KMS-11 (cell line): Measurements from ENCODE around the gene SLC6A6.

Experiments used
- H2AFZ ChIP-seq: fragments of 200-600 bp; sonication (generic); 2 replicates; pipeline ENCODE4 v1.6.1; 2016; ENCODE audit warnings: antibody characterized with exemption, mixed run types, low read depth
- H3K27ac ChIP-seq: fragments of 200-600 bp; sonication (generic); 2 replicates; pipeline ENCODE4 v1.6.1; 2016; ENCODE audit warnings: mild to moderate bottlenecking, mixed run types
- H3K27me3 ChIP-seq: fragments of 200-600 bp; sonication (generic); 2 replicates; pipeline ENCODE4 v1.6.1; 2017; ENCODE audit warnings: mild to moderate bottlenecking, low read depth, mixed run types, moderate library complexity; ENCODE audit not compliant: insufficient read depth
- H3K36me3 ChIP-seq: fragments of 200-600 bp; sonication (generic); 2 replicates; pipeline ENCODE4 v1.6.1; 2017; ENCODE audit warnings: mild to moderate bottlenecking, mixed run types; ENCODE audit not compliant: insufficient read depth
- H3K4me1 ChIP-seq: fragments of 200-600 bp; sonication (generic); 2 replicates; pipeline ENCODE4 v1.6.1; 2016; ENCODE audit warnings: mild to moderate bottlenecking, low read depth, mixed run types; ENCODE audit not compliant: poor library complexity, severe bottlenecking
- H3K4me2 ChIP-seq: fragments of 200-600 bp; sonication (generic); 2 replicates; pipeline ENCODE4 v1.7.0; 2016; ENCODE audit warnings: mild to moderate bottlenecking, mixed run types
- H3K4me3 ChIP-seq: fragments of 200-600 bp; sonication (generic); IDR thresholded peaks from 2 replicates; pipeline ENCODE4 v1.6.1; 2017; ENCODE audit warnings: low read depth, low read length, mixed read lengths; ENCODE audit not compliant: insufficient read depth
- H3K79me2 ChIP-seq: fragments of 200-600 bp; sonication (generic); 2 replicates; pipeline ENCODE4 v1.6.1; 2016; ENCODE audit warnings: low read depth, mixed run types; ENCODE audit not compliant: insufficient read depth
- H3K9ac ChIP-seq: fragments of 200-600 bp; sonication (generic); 2 replicates; pipeline ENCODE4 v1.6.1; 2016; ENCODE audit warnings: mild to moderate bottlenecking, mixed run types
- H4K20me1 ChIP-seq: fragments of 200-600 bp; sonication (generic); 2 replicates; pipeline ENCODE4 v1.6.1; 2016; ENCODE audit warnings: mild to moderate bottlenecking, mixed run types; ENCODE audit not compliant: insufficient read depth
- CTCF ChIP-seq: fragments of 200-600 bp; sonication (generic); conservative IDR thresholded peaks from 2 replicates; pipeline ENCODE4 v1.6.1; 2017; ENCODE audit warnings: low read depth, mild to moderate bottlenecking, antibody characterized with exemption, low read length, moderate library complexity, mixed read lengths

SLC6A6 gene

GRCh38 chr3:14445773-14446172 lies 43.4 kb downstream of the SLC6A6 start:
- no peaks in the 10 kb centered on the region for H3K79me2 ChIP-seq
- H3K27me3 ChIP-seq: no peaks in the 10 kb centered on the region
- TF ChIP-seq CTCF: no peak
- no peaks in the 10 kb centered on the region for H3K36me3 ChIP-seq
- no peak overlapping the region for H2AFZ ChIP-seq
- H3K4me2 ChIP-seq: no peak overlapping the region
- no peaks in the 10 kb centered on the region for H4K20me1 ChIP-seq
- no peaks in the 10 kb centered on the region for H3K4me1 ChIP-seq
- no peak overlapping the region for H3K27ac ChIP-seq
- no peak overlapping the region for H3K4me3 ChIP-seq
- no peak overlapping the region for H3K9ac ChIP-seq

GRCh38 chr3:14446988-14447570 lies 44.7 kb downstream of the SLC6A6 start:
- Histone ChIP-seq H3K27ac (no peak overlapping the region), H3K27me3 (no peaks in the 10 kb centered on the region), H4K20me1 (no peaks in the 10 kb centered on the region), H3K79me2 (no peaks in the 10 kb centered on the region), H2AFZ (no peak overlapping the region), H3K9ac (no peak overlapping the region), H3K4me1 (no peaks in the 10 kb centered on the region), H3K4me3 (no peak overlapping the region), H3K36me3 (no peaks in the 10 kb centered on the region), H3K4me2 (no peak overlapping the region)
- TF ChIP-seq CTCF: no peak

GRCh38 chr3:14448063-14448462 lies 45.7 kb downstream of the SLC6A6 start:
- no peak overlapping the region for H3K4me2 ChIP-seq
- no peak overlapping the region for H2AFZ ChIP-seq
- H3K36me3 ChIP-seq: no peaks in the 10 kb centered on the region
- no peaks in the 10 kb centered on the region for H3K27me3 ChIP-seq
- no peak overlapping the region for H3K9ac ChIP-seq
- no peaks in the 10 kb centered on the region for H3K79me2 ChIP-seq
- H4K20me1 ChIP-seq: no peaks in the 10 kb centered on the region
- no peak for TF ChIP-seq CTCF
- no peaks in the 10 kb centered on the region for H3K4me1 ChIP-seq
- no peak overlapping the region for H3K27ac ChIP-seq
- H3K4me3 ChIP-seq: no peak overlapping the region

GRCh38 chr3:14448756-14449727 lies 46.6 kb downstream of the SLC6A6 start:
- no peaks in the 10 kb centered on the region for H3K36me3 ChIP-seq
- H4K20me1 ChIP-seq: no peaks in the 10 kb centered on the region
- H3K4me2 ChIP-seq: no peak overlapping the region
- no peak overlapping the region for H2AFZ ChIP-seq
- TF ChIP-seq CTCF: no peak
- H3K4me3 ChIP-seq: no peak overlapping the region
- no peaks in the 10 kb centered on the region for H3K4me1 ChIP-seq
- H3K79me2 ChIP-seq: no peaks in the 10 kb centered on the region
- H3K27me3 ChIP-seq: no peaks in the 10 kb centered on the region
- H3K27ac ChIP-seq: no peak overlapping the region
- H3K9ac ChIP-seq: no peak overlapping the region
